ENCODE results near the gene GPRC5B.

DNA sequence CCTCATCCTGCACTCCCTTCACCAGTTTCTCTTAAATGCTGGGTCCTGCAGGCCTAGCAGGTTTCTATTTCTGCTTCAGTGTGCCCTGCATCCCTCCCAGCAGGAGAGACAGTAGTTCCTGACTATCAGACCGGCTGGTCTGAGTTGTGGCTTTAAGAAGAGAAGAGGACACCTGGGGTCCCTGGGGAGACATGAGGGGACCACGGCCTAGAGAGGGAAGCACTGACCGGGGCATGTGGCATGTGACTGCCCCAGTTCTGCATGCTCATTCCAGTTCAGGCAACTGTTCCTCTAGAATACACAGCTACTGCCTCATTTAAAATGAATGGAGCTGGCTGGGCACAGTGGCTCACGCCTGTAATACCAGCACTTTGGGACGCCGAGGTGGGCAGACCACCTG is 61.3 kb downstream of the GPRC5B start:
- TF ChIP-seq, protein P1, sequence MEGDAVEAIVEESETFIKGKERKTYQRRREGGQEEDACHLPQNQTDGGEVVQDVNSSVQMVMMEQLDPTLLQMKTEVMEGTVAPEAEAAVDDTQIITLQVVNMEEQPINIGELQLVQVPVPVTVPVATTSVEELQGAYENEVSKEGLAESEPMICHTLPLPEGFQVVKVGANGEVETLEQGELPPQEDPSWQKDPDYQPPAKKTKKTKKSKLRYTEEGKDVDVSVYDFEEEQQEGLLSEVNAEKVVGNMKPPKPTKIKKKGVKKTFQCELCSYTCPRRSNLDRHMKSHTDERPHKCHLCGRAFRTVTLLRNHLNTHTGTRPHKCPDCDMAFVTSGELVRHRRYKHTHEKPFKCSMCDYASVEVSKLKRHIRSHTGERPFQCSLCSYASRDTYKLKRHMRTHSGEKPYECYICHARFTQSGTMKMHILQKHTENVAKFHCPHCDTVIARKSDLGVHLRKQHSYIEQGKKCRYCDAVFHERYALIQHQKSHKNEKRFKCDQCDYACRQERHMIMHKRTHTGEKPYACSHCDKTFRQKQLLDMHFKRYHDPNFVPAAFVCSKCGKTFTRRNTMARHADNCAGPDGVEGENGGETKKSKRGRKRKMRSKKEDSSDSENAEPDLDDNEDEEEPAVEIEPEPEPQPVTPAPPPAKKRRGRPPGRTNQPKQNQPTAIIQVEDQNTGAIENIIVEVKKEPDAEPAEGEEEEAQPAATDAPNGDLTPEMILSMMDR (IDR thresholded peaks at IDR 0.05), result no peak
- TF ChIP-seq POLR2A (IDR thresholded peaks at IDR 0.05) (no peak), EP300 (IDR thresholded peaks at IDR 0.05) (no peak)
